Measurements from ENCODE around the gene CEACAM3. TPM values are rescaled to one million over a fixed set of nuclear protein-coding genes. Genes with fewer than 3 reads are reported as not detected.

Gene CEACAM3
- total and polyA plus RNA-seq, 9 of the 15 experiments (the other 6 are each of a cell fraction or from before 2014, with no cell fraction given), result not detected

DNA sequence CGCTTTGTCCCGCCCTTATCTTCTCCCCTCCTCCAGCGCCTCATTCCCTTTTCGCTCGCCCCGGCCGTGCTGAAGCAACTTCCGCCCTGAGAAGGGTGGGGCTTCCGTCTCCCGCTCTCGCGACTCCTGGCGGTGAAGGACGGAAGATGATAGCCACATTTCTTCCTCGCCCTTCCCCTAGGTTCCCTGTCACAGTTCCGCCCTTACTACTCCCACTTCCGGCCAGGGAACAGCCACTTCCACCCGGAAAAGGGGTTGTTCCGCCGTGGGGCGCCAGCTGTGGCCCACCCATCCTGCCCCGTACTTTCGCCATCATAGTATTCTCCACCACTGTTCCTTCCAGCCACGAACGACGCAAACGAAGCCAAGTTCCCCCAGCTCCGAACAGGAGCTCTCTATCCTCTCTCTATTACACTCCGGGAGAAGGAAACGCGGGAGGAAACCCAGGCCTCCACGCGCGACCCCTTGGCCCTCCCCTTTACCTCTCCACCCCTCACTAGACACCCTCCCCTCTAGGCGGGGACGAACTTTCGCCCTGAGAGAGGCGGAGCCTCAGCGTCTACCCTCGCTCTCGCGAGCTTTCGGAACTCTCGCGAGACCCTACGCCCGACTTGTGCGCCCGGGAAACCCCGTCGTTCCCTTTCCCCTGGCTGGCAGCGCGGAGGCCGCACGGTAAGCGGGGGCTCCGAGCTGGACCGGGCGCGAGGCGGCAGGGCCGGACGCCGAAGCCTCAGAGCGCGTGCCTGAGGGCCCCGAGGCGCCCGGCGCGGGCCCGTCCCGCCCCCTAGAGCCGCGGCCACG, 63.4 kb downstream of the CEACAM3 start, which contains the start of gene RPS19 (continued):
- TF ChIP-seq ZBTB9 (CRISPR knock-in tag; IDR thresholded peaks at IDR 0.05) (peak; percentile 30; the same call in 1 of the 2 replicates), CHD2 (IDR thresholded peaks at IDR 0.05; ENCODE audit: low read depth, low read length) (peak; percentile 99), ZNF316 (IDR thresholded peaks at IDR 0.05) (peak; percentile 10; the same call in 1 of the 2 replicates), ZEB2 (IDR thresholded peaks at IDR 0.05) (0 out of 2 replicates have a peak, but pooled peaks have one; percentile 43), MECOM (CRISPR knock-in tag; IDR thresholded peaks at IDR 0.05) (no peak), NCOA1 (IDR thresholded peaks at IDR 0.05; ENCODE audit: low read depth) (peak; percentile 75), ESRRA (IDR thresholded peaks at IDR 0.05; ENCODE audit: borderline replicate concordance, low read depth) (peak; percentile 70; the same call in 1 of the 2 replicates), ZNF143 (CRISPR knock-in tag; IDR thresholded peaks at IDR 0.05) (no peak), SUPT5H (IDR thresholded peaks at IDR 0.05) (peak; percentile 94), LCOR (CRISPR knock-in tag; IDR thresholded peaks at IDR 0.05) (peak; percentile 58), EP400 (IDR thresholded peaks at IDR 0.05) (peak; percentile 97), TRIM24 (IDR thresholded peaks at IDR 0.05) (peak in 1 of 2 experiments; percentile 76; a peak in 2 of 4 replicates), CEBPG (CRISPR knock-in tag; IDR thresholded peaks at IDR 0.05) (peak; percentile 70; the same call in 1 of the 2 replicates), CEBPG (tag; conservative IDR thresholded peaks at IDR 0.05 in 1 of 2, IDR thresholded peaks at IDR 0.05 in 1 of 2) (no peak; a peak in 1 of 4 replicates), CTBP1 (IDR thresholded peaks at IDR 0.05; ENCODE audit: borderline replicate concordance) (peak; percentile 73), BRD9 (IDR thresholded peaks at IDR 0.05; ENCODE audit: low read depth, partially characterized antibody) (peak; percentile 26), ZFP1 (CRISPR knock-in tag; IDR thresholded peaks at IDR 0.05) (no peak), YY1 (IDR thresholded peaks at IDR 0.05; ENCODE audit: borderline replicate concordance in 1 of 3, control insufficient read depth in 1 of 3, extremely low read depth in 1 of 3, insufficient read depth in 3 of 3, insufficient read length in 1 of 3, insufficient replicate concordance in 2 of 3, low read depth in 1 of 3, low read length in 2 of 3) (peak; percentile 9 to 82 (median 57)), PHTF2 (CRISPR knock-in tag; IDR thresholded peaks at IDR 0.05) (no peak), MTA3 (IDR thresholded peaks at IDR 0.05; ENCODE audit: borderline replicate concordance) (peak; percentile 96), ZNF561 (CRISPR knock-in tag; conservative IDR thresholded peaks at IDR 0.05) (no peak), COPS2 (conservative IDR thresholded peaks at IDR 0.05) (no peak), ZBED1 (IDR thresholded peaks at IDR 0.05) (peak; percentile 49; the same call in 1 of the 2 replicates)
- TF ChIP-seq, protein P1, sequence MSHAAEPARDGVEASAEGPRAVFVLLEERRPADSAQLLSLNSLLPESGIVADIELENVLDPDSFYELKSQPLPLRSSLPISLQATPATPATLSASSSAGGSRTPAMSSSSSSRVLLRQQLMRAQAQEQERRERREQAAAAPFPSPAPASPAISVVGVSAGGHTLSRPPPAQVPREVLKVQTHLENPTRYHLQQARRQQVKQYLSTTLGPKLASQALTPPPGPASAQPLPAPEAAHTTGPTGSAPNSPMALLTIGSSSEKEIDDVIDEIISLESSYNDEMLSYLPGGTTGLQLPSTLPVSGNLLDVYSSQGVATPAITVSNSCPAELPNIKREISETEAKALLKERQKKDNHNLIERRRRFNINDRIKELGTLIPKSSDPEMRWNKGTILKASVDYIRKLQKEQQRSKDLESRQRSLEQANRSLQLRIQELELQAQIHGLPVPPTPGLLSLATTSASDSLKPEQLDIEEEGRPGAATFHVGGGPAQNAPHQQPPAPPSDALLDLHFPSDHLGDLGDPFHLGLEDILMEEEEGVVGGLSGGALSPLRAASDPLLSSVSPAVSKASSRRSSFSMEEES (CRISPR knock-in tag; IDR thresholded peaks at IDR 0.05), result peak; percentile 5; the same call in 1 of the 2 replicates
- TF ChIP-seq, protein P2, sequence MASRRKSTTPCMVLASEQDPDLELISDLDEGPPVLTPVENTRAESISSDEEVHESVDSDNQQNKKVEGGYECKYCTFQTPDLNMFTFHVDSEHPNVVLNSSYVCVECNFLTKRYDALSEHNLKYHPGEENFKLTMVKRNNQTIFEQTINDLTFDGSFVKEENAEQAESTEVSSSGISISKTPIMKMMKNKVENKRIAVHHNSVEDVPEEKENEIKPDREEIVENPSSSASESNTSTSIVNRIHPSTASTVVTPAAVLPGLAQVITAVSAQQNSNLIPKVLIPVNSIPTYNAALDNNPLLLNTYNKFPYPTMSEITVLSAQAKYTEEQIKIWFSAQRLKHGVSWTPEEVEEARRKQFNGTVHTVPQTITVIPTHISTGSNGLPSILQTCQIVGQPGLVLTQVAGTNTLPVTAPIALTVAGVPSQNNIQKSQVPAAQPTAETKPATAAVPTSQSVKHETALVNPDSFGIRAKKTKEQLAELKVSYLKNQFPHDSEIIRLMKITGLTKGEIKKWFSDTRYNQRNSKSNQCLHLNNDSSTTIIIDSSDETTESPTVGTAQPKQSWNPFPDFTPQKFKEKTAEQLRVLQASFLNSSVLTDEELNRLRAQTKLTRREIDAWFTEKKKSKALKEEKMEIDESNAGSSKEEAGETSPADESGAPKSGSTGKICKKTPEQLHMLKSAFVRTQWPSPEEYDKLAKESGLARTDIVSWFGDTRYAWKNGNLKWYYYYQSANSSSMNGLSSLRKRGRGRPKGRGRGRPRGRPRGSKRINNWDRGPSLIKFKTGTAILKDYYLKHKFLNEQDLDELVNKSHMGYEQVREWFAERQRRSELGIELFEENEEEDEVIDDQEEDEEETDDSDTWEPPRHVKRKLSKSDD (conservative IDR thresholded peaks at IDR 0.05; ENCODE audit: low read length), result peak; percentile 99

Measured in K562 (cell line).